B cell (primary cell): ENCODE data around the gene TSPAN14. TPM values are rescaled to one million over a fixed set of nuclear protein-coding genes. Genes with fewer than 3 reads are reported as not detected.

ENCODE experiments used
- ATAC-seq: fragments of 200-7000 bp; cut with Tn5 transposase; one replicate; pipeline ENCODE4 v1.10.0; 2021; ENCODE audit warnings: low read depth, mild to moderate bottlenecking, moderate number of reproducible peaks, moderate library complexity
- CTCF ChIA-PET: fragments of 350-600 bp; sonication (Branson Sonifier 250); formaldehyde crosslinking; loops from one replicate; lab custom pipeline; 2021; ENCODE audit warnings: antibody characterized with exemption, inconsistent platforms; lab: Charles Lee
- POLR2A ChIA-PET: fragments of 350-600 bp; sonication (Branson Sonifier 250); formaldehyde crosslinking; loops from one replicate; lab custom pipeline; 2021; ENCODE audit warnings: antibody characterized with exemption; lab: Charles Lee
- DNase-seq: peaks from one replicate; pipeline ENCODE4 v3.0.0; 2013
- H2AFZ ChIP-seq: 2 replicates; pipeline ENCODE4 v1.6.1; 2012; ENCODE audit warnings: mild to moderate bottlenecking, low read depth, low read length; ENCODE audit not compliant: insufficient read depth, poor library complexity, severe bottlenecking
- H3K27ac ChIP-seq, 2 donors: 1 replicate in 1 of 2; 2 replicates in 1 of 2; pipeline ENCODE4 v1.5.1; 2012 to 2013; ENCODE audit warnings: low read length in 2 of 2, mild to moderate bottlenecking in 2 of 2, moderate library complexity in 1 of 2
- H3K27me3 ChIP-seq, 4 experiments: fragments of 200-600 bp in 1 of 4; sonication (generic) in 1 of 4; replicated peaks in 1 of 4; 1 replicate in 2 of 4; 2 replicates in 2 of 4; pipeline versions ENCODE4 v1.6.1 to v1.7.0; 2013 to 2016; ENCODE audit warnings: low read length in 3 of 4, mild to moderate bottlenecking in 2 of 4, mixed read lengths in 1 of 4, moderate library complexity in 1 of 4; ENCODE audit not compliant: insufficient read depth in 4 of 4, control insufficient read depth in 3 of 4; ENCODE audit errors: control extremely low read depth in 1 of 4
- H3K36me3 ChIP-seq, 2 experiments: replicated peaks in 1 of 2; 1 replicate in 1 of 2; 2 replicates in 1 of 2; pipeline versions ENCODE4 v1.6.1 to v1.7.1; 2013; ENCODE audit warnings: low read length in 1 of 2; ENCODE audit not compliant: insufficient read depth in 2 of 2, control insufficient read depth in 1 of 2; ENCODE audit errors: control extremely low read depth in 1 of 2, extremely low read depth in 1 of 2
- H3K4me1 ChIP-seq, 2 donors: fragments of 200-600 bp in 1 of 2; sonication (generic) in 1 of 2; 1 replicate in 1 of 2; 2 replicates in 1 of 2; pipeline versions ENCODE4 v1.5.1 to v1.6.1; 2013 to 2017; ENCODE audit warnings: low read length in 2 of 2; ENCODE audit not compliant: control insufficient read depth in 2 of 2, insufficient read depth in 2 of 2
- H3K4me2 ChIP-seq: replicated peaks from 2 replicates; pipeline ENCODE3; 2012; ENCODE audit warnings: mild to moderate bottlenecking, low read depth, low read length; ENCODE audit not compliant: poor library complexity, severe bottlenecking
- H3K4me3 ChIP-seq, 5 experiments: fragments of 200-600 bp in 1 of 5; sonication (generic) in 1 of 5; 1 replicate in 3 of 5; 2 replicates in 2 of 5; pipeline versions ENCODE4 v1.5.1 to v1.7.0; 2011 to 2016; ENCODE audit warnings: low read length in 4 of 5, mild to moderate bottlenecking in 4 of 5, low read depth in 2 of 5, control low read depth in 1 of 5, moderate library complexity in 1 of 5; ENCODE audit not compliant: insufficient read depth in 1 of 5; ENCODE audit errors: control extremely low read depth in 1 of 5, extremely low read depth in 1 of 5
- H3K79me2 ChIP-seq: fragments of 200-600 bp; sonication (generic); one replicate; pipeline ENCODE4 v1.6.0; 2016; ENCODE audit warnings: low read length; ENCODE audit not compliant: control insufficient read depth, insufficient read depth
- H3K9ac ChIP-seq: fragments of 200-600 bp; sonication (generic); 2 replicates; pipeline ENCODE4 v1.6.1; 2017; ENCODE audit warnings: mild to moderate bottlenecking, low read length, moderate library complexity
- H3K9me3 ChIP-seq, 3 donors: one replicate each; pipeline versions ENCODE4 v1.6.1 to v1.7.1; 2013; ENCODE audit warnings: low read length in 2 of 3; ENCODE audit not compliant: control insufficient read depth in 2 of 3, insufficient read depth in 1 of 3; ENCODE audit errors: control extremely low read depth in 1 of 3
- H4K20me1 ChIP-seq: 2 replicates; pipeline ENCODE4 v1.6.0; 2012; ENCODE audit warnings: mild to moderate bottlenecking, low read length; ENCODE audit not compliant: insufficient read depth, control insufficient read depth, poor library complexity, severe bottlenecking
- H3K27ac Mint-ChIP-seq: one replicate; pipeline ENCODE4 v1.8.0; 2021; ENCODE audit warnings: mixed read lengths
- H3K27me3 Mint-ChIP-seq: one replicate; pipeline ENCODE4 v1.8.0; 2021; ENCODE audit warnings: mixed read lengths
- H3K4me1 Mint-ChIP-seq: one replicate; pipeline ENCODE4 v1.8.0; 2021; ENCODE audit warnings: mixed read lengths
- H3K4me3 Mint-ChIP-seq: one replicate; pipeline ENCODE4 v1.8.0; 2021; ENCODE audit warnings: mixed read lengths
- H3K9me3 Mint-ChIP-seq: one replicate; pipeline ENCODE4 v1.8.0; 2022; ENCODE audit warnings: mixed read lengths; ENCODE audit not compliant: insufficient read depth
- EZH2 ChIP-seq: IDR thresholded peaks from 2 replicates; pipeline ENCODE4 v1.6.1; 2012; ENCODE audit warnings: borderline replicate concordance, low read depth, mild to moderate bottlenecking, moderate library complexity, low read length; ENCODE audit not compliant: insufficient read depth, poor library complexity, severe bottlenecking
- WGBS: methylation state at CpG from one replicate; pipeline ENCODE4 v1.1.5; 2013; ENCODE audit warnings: missing lambda C conversion rate; ENCODE audit not compliant: insufficient coverage; 5-methylcytosine and 5-hydroxymethylcytosine counted together
- intact Hi-C: fragments of 100-400 bp; cut with micrococcal nuclease; formaldehyde crosslinking; loops from one replicate; pipeline ENCODE4 v1.10.0; 2022
- polyA plus RNA-seq: library from polyadenylated mRNA; depleted of rRNA; stranded (reverse); fragments of >200 nt; gene quantifications from 2 replicates; pipeline ENCODE4 v1.2.3, GENCODE V29; 2012
- total RNA-seq, 2 donors: library from RNA; stranded (reverse); fragments of 120-200 nt in 1 of 2; gene quantifications; 1 replicate in 1 of 2; 2 replicates in 1 of 2; pipeline versions ENCODE4 v1.2.3 to v1.2.4, GENCODE V29; 2013 to 2022
- TF ChIP-seq, protein P1 (sequence below): fragments of 200-600 bp; IDR thresholded peaks from one replicate; pipeline ENCODE4 v1.8.0; 2022; ENCODE audit warnings: antibody characterized with exemption, mild to moderate bottlenecking

The TSPAN14 gene
- total and polyA plus RNA-seq, 2 donors (not counting 1 experiment from before 2014, with no cell fraction given) = 27.8 to 55.3 TPM

GRCh38 chr10:80512031-80512526 lies 58.0 kb downstream of the TSPAN14 start:
- intact Hi-C loops = no loop called here
- H3K36me3 ChIP-seq = peaks cover 1 to 80% of the 10 kb centered on the region in 2 experiments
- Mint-ChIP-seq H3K4me3 (no peak overlapping the region), H3K27me3 (no peaks in the 10 kb centered on the region), H3K9me3 (no peaks in the 10 kb centered on the region), H3K27ac (no peak overlapping the region), H3K4me1 (peaks cover 4% of the 10 kb centered on the region)
- no peak overlapping the region for H3K9ac ChIP-seq
- TF ChIP-seq EZH2 = no peak
- TF ChIP-seq, protein P1, sequence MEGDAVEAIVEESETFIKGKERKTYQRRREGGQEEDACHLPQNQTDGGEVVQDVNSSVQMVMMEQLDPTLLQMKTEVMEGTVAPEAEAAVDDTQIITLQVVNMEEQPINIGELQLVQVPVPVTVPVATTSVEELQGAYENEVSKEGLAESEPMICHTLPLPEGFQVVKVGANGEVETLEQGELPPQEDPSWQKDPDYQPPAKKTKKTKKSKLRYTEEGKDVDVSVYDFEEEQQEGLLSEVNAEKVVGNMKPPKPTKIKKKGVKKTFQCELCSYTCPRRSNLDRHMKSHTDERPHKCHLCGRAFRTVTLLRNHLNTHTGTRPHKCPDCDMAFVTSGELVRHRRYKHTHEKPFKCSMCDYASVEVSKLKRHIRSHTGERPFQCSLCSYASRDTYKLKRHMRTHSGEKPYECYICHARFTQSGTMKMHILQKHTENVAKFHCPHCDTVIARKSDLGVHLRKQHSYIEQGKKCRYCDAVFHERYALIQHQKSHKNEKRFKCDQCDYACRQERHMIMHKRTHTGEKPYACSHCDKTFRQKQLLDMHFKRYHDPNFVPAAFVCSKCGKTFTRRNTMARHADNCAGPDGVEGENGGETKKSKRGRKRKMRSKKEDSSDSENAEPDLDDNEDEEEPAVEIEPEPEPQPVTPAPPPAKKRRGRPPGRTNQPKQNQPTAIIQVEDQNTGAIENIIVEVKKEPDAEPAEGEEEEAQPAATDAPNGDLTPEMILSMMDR = no peak
- no peak overlapping the region for H2AFZ ChIP-seq
- no peaks in the 10 kb centered on the region for H3K9me3 ChIP-seq
- H3K4me2 ChIP-seq = no peak overlapping the region
- CTCF ChIA-PET = interaction anchor here (1.5 to 17.9 kb wide), 3 partner anchors 7 to 134 kb away, joined by 6 to 500 read pairs (median 22); no protein-coding TSS in a partner anchor
- H3K27ac ChIP-seq = no peak overlapping the region
- peaks cover 3% of the 10 kb centered on the region for H3K79me2 ChIP-seq
- 97% methylated on average over 9 of the region's 10 CpGs for WGBS
- H3K4me3 ChIP-seq = no peak overlapping the region
- H3K27me3 ChIP-seq = no peaks in the 10 kb centered on the region
- H3K4me1 ChIP-seq = peaks cover 0 to under 1% of the 10 kb centered on the region in 2 donors
- POLR2A ChIA-PET = no interaction called here
- ATAC-seq (no peak), DNase-seq (no peak)
- peaks cover 6% of the 10 kb centered on the region for H4K20me1 ChIP-seq

GRCh38 chr10:80513106-80513505 lies 59.0 kb downstream of the TSPAN14 start:
- Histone ChIP-seq H3K36me3 (peaks cover 1 to 84% of the 10 kb centered on the region in 2 experiments), H3K27me3 (no peaks in the 10 kb centered on the region), H3K4me1 (peaks cover 2 to 10% of the 10 kb centered on the region in 2 donors), H4K20me1 (no peaks in the 10 kb centered on the region), H3K79me2 (no peaks in the 10 kb centered on the region), H3K9me3 (no peaks in the 10 kb centered on the region), H3K4me3 (no peak overlapping the region), H3K4me2 (no peak overlapping the region), H3K27ac (no peak overlapping the region), H2AFZ (no peak overlapping the region), H3K9ac (no peak overlapping the region)
- H3K4me3 Mint-ChIP-seq = no peak overlapping the region
- WGBS = 96% methylated on average over 5 of the region's 6 CpGs
- no peaks in the 10 kb centered on the region for H3K9me3 Mint-ChIP-seq
- H3K4me1 Mint-ChIP-seq = peaks cover 11% of the 10 kb centered on the region
- intact Hi-C loops = no loop called here
- ChIA-PET POLR2A (no interaction called here), CTCF (interaction anchor here (1.5 to 17.9 kb wide), 3 partner anchors 8 to 135 kb away, joined by 6 to 500 read pairs (median 22); no protein-coding TSS in a partner anchor)
- H3K27ac Mint-ChIP-seq = no peak overlapping the region
- DNase-seq (no peak), ATAC-seq (no peak)
- no peak for TF ChIP-seq EZH2
- TF ChIP-seq, protein P1 = no peak
- H3K27me3 Mint-ChIP-seq = no peaks in the 10 kb centered on the region
